Astrocyte of the spinal cord (primary cell): ENCODE data around the gene RORC.

Experiments
- DNase-seq: peaks from one replicate; pipeline ENCODE4 v3.0.0; 2011; ENCODE audit warnings: low read depth, low spot score
- H3K4me3 ChIP-seq: 2 replicates; pipeline ENCODE4 v1.5.1; 2011; ENCODE audit warnings: low read depth, mild to moderate bottlenecking, low read length, moderate library complexity
- in situ Hi-C: cut with HindIII; loops from 2 replicates; pipeline ENCODE4 v1.10.0; 2017; ENCODE audit warnings: low sequenced_read_pairs
- TF ChIP-seq, protein P1 (sequence below): IDR thresholded peaks from 2 replicates; pipeline ENCODE4 v1.5.1; 2012; ENCODE audit warnings: low read depth, mild to moderate bottlenecking, low read length, inconsistent platforms

Gene RORC

DNA sequence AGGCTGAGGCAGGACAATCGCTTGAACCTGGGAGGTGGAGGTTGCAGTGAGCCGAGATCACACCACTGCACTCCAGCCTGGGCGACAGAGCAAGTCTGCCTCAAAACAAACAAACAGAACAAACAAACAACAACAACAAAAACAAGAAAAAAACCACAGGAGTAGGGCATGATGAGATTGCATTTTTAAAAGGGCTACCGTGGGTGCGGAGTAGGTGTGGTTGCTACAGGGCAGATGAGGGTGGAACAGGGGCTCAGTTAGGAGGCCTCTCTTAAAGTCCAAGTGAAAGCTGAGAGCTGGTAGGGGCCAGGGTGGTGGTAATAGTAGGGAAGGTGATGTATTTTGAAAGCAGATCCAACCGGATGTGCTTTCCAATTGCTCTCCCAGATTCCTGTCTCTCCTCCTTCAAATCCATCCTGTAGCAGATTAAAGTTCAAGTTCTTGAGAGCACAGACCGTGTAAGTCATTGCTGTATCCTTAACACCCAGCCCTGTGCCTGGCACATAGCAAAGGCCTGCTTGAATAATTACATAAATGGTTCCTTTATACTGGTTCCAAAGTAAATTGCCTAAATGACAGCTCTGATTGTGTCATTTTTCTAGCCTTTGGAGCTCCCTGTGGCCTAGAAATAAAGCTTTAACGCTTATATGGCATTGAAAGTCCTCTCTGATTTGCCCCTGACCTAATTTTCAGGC is 22.2 kb downstream of the RORC start:
- in situ Hi-C loops, result no loop called here
- no peak overlapping the region for H3K4me3 ChIP-seq
- TF ChIP-seq, protein P1, sequence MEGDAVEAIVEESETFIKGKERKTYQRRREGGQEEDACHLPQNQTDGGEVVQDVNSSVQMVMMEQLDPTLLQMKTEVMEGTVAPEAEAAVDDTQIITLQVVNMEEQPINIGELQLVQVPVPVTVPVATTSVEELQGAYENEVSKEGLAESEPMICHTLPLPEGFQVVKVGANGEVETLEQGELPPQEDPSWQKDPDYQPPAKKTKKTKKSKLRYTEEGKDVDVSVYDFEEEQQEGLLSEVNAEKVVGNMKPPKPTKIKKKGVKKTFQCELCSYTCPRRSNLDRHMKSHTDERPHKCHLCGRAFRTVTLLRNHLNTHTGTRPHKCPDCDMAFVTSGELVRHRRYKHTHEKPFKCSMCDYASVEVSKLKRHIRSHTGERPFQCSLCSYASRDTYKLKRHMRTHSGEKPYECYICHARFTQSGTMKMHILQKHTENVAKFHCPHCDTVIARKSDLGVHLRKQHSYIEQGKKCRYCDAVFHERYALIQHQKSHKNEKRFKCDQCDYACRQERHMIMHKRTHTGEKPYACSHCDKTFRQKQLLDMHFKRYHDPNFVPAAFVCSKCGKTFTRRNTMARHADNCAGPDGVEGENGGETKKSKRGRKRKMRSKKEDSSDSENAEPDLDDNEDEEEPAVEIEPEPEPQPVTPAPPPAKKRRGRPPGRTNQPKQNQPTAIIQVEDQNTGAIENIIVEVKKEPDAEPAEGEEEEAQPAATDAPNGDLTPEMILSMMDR, result no peak
- DNase-seq, result no peak

DNA sequence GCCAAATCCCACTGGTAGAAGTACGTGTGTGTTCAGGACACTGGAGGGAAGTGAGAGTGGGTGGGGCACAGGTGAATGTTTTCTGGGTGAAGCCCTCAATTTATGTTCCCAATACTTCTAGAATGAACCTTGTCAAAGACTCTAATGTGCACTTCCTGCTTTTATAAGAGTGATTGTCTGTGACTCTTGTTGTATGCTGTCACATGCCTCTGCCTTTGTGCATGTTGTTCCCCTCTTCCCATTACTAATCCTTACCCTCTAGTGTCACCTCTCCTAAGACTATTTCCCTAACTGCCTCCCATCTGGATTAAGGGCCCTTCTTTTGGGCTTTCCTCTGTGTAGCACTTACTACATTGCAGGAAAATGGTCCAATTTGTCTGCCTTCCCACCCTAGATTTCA is 23.8 kb downstream of the RORC start:
- no peak for DNase-seq
- H3K4me3 ChIP-seq, result no peak overlapping the region
- in situ Hi-C loops, result no loop called here
- TF ChIP-seq, protein P1, result no peak

DNA sequence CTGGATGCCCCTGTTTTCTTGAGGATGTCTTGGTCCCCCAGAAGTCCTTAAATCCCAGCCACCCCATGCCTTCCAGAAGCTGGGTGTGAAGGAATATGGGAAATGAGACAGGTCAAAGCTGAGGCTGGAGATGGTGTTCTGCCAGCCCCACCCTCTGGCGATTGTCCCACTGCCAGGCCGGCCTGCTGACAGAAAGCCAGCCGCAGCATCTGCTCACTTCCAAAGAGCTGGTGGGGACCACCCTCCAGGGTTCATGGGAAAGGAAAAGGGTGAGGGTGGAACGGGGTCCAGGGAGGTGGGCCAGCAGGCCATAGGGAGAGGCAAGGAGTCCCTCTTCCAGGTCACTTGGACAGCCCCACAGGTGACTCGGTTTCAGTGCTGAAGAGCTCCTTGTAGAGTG is 24.5 kb downstream of the RORC start:
- no peak overlapping the region for H3K4me3 ChIP-seq
- DNase-seq, result no peak
- TF ChIP-seq, protein P1, result no peak
- in situ Hi-C loops, result no loop called here

DNA sequence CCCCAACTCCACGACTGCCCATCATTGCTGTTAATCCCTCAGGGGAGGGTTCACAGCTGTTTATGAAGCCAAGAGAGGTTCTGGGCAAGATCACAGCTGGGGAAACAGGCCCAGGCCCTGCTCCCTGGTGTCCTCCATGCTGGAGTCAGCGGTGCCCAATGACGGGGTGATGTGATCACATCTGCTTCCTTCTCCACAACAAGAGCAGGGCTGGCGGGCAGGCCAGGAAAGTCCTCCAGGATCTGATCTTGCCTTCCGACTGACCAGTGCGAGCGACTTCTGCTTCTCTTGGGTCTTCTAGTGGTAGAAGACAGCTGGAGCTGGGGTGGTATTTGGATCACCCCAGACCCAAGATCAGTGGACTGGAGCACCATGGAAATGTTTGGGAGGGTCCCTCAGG is 25.4 kb downstream of the RORC start:
- in situ Hi-C loops, result no loop called here
- TF ChIP-seq, protein P1, result no peak
- DNase-seq, result no peak
- H3K4me3 ChIP-seq, result no peak overlapping the region

DNA sequence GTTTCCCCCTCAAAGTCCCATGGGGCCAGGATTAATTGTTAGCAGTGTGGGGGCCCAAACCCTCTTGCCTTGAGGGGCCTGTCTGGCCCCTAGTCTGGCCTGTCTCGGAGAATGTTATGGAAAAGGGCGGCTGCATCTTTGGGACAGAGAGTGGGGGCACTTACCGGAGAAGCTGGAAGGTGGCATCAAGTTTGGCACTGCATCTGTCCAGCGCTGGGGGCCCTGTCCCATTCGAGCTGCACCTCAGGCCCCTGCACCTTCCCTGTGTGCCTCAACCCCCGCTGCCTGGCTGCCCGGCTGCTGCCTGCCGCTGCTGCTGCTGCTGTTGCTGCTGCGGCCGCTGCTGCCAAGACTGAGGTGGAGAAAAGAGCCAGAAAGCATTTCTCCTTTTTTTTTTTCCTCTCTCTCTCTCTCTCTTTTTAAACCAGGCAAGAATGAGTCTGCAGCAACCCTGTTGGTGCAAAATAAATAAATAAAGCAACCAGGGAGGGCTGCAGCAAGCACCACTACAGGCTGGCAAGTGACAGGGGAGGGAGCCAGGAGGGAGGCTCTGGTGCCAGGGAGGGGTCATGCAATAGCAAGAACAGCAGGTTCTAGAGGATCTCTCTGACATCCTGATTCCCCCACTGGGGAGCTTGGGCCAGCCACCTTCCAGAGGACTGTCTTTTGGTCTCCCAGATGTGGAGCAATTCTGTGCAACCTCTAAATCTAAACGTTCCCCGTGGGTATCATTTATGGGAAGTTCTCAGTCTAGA is 26.4 kb downstream of the RORC start, which contains the start of gene LINGO4:
Gene LINGO4 (minus strand): TSS at position 354 of the 755 bp plus-strand sequence. CDS start 2,715 bp downstream, outside the sequence.
- DNase-seq, result no peak
- in situ Hi-C loops, result no loop called here
- H3K4me3 ChIP-seq, result no peak within 1 kb of the TSS
- TF ChIP-seq, protein P1, result no peak

DNA sequence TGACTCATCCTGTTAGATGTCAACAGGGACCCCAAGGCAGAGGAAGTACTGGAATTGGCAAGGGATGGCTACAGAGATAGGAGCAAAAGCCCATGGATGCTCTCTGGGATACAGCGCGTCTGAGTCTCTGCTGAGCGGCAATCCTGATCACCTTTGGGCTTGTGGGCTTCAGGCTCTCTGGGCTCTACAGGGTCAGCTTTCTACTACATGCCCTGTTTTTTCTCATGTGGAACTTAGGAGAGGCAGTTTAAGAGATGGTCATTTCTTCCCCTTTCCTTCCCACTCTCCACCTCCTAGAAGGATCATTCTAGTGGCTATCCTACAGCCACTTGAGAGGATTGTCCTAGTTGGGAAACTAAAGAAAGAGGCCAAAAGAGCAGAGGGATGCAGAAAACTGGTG is 27.7 kb downstream of the RORC start:
- TF ChIP-seq, protein P1, result no peak
- H3K4me3 ChIP-seq, result no peak overlapping the region
- in situ Hi-C loops, result no loop called here
- DNase-seq, result no peak
